Measurements from ENCODE around the gene PSG5.
"Not testable (repeated sequence)": the region's sequence is repeated elsewhere in the genome, so short reads cannot be mapped to it uniquely, and the experiment has no call there.

DNA sequence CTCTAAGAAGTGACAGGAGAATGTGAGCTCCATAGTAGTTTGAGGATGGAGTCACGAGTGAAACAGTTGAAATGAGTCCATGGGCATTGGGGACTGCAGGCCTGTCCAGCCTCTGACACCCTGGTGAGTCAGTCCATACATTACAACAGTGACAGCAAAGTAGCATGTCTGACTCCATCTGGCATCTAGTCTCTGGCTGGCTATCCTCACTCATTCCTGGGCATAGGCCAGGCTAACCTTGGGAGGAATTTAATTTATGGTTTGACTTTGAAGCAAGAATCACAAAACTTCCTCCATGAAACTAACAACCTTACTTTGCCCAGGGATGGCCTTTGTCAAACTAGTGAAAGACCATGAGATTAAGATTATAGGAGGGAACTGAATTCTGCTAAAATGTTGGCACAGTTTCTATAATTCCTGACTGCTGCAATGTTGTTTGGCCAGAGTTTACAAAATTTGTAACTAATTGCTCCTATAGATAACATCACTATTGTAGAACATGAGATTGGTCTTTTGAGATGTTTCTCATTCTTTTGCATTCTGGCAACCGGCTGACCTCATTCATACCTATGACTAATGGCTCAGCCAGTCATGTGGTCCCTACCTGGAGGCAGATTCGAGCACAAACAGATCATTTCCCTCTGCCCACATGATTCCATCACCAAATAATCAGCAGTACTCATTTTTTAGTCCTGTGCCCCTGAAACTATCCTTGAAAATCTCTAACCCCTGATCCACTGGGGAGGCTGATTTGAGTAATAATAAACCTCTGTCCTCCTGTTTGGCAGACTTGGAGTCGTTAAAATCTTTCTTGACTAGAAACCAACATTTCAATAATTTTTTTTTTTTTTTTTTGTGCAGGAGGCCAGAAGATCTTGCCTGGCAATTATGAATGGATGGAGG is 4.2 kb downstream of the PSG5 start:
- TF ChIP-seq ZNF830 (tag by site-specific recombination; IDR thresholded peaks at IDR 0.05; ENCODE audit: low read depth); YY1 (tag by site-specific recombination; IDR thresholded peaks at IDR 0.05); ZNF140 (tag by site-specific recombination; IDR thresholded peaks at IDR 0.05); ZNF548 (tag by site-specific recombination; IDR thresholded peaks at IDR 0.05); ZNF302 (tag by site-specific recombination; IDR thresholded peaks at IDR 0.05; ENCODE audit: low read depth): not testable (repeated sequence)
- TF ChIP-seq, protein P1, sequence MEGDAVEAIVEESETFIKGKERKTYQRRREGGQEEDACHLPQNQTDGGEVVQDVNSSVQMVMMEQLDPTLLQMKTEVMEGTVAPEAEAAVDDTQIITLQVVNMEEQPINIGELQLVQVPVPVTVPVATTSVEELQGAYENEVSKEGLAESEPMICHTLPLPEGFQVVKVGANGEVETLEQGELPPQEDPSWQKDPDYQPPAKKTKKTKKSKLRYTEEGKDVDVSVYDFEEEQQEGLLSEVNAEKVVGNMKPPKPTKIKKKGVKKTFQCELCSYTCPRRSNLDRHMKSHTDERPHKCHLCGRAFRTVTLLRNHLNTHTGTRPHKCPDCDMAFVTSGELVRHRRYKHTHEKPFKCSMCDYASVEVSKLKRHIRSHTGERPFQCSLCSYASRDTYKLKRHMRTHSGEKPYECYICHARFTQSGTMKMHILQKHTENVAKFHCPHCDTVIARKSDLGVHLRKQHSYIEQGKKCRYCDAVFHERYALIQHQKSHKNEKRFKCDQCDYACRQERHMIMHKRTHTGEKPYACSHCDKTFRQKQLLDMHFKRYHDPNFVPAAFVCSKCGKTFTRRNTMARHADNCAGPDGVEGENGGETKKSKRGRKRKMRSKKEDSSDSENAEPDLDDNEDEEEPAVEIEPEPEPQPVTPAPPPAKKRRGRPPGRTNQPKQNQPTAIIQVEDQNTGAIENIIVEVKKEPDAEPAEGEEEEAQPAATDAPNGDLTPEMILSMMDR (tag by site-specific recombination; IDR thresholded peaks at IDR 0.05), result not testable (repeated sequence)
